Pons (tissue), 1 donor: ENCODE measurements around the gene SNAPC4.
"Not testable (repeated sequence)": the region's sequence is repeated elsewhere in the genome, so short reads cannot be mapped to it uniquely, and the experiment has no call there.

Experiments used
- DNase-seq: peaks from one replicate; pipeline ENCODE4 v3.0.0-alpha.2; 2016; ENCODE audit warnings: low spot score

Gene SNAPC4

DNA sequence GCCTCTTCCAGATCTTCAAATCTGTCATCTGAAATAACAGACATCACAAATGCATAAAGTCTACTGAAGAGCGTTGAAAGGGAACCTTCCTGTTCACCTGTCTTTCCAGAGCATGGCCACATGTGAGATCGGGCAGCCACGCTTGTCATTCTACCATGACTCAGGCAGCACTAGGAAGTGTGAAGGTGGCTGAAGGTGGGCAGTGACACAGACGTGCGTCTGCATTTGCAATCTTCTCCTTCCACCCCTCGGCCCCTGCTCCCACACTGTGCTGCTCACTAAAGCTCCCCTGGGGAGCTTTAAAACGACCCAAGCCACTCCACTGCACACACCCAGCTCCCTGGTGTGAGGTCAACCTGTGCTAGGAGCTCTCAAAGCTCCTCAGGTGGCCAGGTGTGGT, 7.9 kb upstream of the SNAPC4 start:
- DNase-seq: no peak

DNA sequence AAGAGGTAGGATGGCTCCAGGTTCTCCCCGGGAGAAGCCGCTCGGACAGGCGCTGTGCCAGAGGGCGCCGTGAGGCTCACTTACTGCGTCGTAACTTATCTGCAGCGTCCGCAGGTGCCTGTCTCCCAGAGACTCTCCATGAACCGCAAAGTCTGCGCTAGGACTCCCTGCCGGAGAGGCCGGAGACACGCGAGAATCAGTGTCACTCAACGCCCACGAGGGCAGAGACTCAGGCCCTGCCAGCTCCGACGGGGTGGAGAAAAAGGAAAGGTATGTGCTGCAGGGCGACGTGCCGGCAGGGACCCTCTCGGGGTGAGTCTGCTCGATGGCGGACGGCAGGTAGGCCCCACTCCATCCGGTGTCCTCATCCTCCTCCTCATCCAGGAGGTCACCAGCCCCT, 7.1 kb upstream of the SNAPC4 start:
- not testable (repeated sequence) for DNase-seq

DNA sequence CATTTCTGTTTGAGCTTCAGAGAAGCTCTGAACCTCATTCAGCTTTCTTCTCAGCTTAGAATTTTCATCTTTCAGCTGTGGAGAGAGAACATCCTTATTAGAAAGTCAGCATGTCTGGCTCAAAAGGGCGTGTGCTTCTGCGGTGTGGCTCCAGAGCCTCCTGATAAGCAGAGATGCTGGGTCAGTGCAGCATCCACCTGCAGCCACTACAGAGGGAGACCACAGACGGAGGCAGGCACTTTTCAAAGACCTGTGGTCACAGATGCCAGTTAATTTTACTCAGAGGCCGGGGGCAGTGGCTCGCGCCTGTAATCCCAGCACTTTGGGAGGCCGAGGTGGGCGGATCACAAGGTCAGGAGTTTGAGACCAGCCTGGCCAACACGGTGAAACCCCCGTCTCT, 5.9 kb upstream of the SNAPC4 start:
- DNase-seq: not testable (repeated sequence)

DNA sequence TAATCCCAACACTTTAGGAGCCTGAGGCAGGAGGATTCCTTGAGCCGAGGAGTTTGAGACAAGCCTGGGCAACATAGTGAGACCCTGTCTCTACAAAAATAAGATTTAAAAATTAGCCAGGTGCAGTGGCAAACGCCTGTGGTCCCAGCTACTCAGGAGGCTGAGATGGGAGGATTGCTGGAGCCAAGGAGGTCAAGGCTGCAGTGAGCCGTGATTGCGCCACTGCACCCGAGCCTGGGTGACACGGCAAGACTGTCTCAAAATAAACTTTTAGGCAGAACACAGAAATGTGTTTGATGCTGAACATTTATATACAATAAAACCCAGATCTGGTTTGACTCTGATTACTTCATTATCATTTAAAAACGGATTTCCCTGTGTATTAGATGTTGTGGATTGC, 5.5 kb upstream of the SNAPC4 start:
- DNase-seq: no peak

DNA sequence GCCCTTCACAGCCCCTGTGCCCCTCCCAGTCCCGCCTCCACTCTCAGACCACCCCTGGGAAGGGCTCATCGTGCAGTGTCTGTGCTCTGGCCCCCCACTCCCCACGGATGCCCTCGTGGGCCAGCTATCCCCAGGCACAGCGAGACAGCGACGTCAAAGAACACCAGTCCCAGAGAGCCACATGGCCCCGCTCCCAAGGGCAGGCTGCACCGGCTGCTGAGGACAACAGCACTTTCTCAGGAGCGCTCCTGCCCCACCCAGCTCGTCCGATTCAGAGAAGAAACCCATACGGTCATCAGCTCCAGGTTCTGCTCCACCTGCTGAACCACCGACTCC, 4.8 kb upstream of the SNAPC4 start:
- no peak for DNase-seq

DNA sequence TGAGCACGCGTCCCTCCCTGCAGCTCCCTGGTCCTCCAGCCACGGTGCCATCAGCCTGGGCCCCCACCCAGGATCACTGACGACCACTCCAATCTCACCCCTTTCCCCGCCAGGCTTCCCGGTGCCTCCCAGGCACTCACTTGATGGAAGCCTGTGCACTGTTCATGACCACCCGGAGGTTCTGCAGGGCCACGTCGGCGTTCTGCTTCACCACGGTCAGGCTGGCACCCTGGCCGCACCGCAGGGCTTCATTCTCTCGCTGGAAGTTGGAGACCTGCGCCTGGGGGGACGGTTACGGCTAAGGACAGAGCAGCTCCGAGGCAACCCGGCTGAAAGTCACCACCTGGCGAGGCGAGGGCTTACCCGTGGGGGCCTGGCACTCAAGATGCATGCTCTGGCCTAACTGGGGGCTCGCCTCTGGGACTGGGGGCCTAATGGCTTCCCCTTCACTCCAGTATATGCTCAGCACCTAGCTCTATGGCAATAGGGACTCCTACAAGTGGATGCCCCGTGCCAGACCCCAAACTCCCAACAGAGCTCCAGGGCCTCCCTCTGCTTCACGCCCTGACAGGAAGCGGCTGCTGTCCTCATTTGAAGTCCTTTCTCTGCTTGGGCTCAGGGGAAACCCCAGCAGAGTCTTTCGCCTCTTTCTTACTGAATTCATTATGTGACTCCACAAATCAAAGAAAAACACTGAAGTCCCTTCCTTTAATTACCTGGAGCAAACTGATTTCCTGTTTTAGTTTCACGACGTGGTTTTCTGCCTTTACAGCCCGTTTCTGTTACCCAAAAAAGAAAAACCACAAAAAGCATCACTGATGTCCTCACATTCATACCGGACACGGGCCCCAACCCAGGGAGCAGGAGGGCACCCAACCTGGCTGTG, 4.2 kb upstream of the SNAPC4 start:
- no peak for DNase-seq

DNA sequence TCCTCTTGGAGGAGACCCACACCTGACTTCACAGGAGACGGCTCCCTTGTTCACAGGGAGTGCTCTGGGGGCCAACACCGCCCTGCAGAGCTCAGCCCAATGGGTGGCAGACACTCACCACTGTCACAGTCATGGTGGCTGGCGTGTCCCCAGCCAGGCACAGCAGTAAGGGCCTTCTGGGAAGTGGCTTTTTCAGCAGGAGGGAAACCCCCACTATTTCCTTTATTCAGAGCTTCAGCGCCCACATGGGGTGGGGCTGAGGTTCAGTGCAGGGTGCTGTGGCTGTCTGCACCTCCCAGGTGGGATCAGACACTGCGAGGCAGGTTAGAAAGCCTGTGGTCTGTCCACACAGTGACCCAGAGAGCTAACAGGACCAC, 3.6 kb upstream of the SNAPC4 start:
- DNase-seq: no peak

DNA sequence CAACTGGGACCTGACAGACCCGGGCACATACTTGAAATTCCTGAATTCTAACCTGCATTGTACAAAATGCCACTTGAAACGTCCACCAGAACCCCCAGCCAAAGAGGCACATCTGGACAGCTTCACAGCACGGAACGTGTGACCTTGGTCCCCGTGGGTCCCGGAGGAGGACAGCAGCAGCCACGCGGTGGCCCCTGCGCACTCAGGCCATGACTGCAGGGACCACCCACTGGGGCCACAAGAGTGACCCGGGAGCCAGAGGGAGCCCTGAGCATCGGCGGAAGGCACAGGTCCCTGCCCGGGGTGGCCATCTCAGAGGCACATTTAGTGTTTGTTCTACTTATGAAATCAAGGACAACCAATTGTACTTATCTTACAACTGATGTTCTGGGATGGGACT, 2.1 kb upstream of the SNAPC4 start:
- no peak for DNase-seq

DNA sequence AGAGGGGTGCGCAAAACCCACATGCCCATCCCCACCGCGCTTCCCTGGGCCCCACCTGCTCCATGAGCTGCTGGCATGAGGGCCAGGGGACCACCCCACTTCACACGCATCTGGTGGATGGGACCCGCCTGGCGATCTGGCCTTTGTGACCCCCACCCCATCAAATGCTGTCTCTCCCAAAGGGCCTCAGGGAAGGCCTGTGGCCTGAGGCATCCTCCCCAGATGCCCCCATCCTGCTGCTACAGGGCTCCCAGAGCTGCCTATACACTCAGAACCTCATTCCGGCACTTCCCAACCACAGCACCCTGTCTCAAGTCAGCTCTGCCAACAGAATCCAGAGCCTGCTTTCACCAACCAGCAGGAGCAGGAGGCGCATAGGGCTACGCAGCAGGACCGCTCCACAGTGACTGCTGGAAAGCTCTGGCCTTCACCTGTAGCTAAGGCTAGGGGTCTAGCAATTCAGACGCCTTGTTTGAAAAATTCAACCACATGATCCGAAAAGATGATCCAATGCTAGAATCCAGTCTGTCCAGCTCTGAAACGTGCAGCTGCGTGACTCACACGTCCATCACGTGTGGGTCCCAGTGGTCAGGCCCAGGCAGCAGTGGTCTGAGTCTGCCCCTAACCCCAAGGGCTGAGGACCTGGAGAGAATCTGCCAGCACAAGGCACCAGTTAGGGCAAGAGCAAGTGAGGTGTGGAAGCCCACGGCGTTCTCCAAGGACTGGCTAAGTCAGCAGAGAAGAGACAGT, 1.4 kb upstream of the SNAPC4 start:
- DNase-seq: no peak

DNA sequence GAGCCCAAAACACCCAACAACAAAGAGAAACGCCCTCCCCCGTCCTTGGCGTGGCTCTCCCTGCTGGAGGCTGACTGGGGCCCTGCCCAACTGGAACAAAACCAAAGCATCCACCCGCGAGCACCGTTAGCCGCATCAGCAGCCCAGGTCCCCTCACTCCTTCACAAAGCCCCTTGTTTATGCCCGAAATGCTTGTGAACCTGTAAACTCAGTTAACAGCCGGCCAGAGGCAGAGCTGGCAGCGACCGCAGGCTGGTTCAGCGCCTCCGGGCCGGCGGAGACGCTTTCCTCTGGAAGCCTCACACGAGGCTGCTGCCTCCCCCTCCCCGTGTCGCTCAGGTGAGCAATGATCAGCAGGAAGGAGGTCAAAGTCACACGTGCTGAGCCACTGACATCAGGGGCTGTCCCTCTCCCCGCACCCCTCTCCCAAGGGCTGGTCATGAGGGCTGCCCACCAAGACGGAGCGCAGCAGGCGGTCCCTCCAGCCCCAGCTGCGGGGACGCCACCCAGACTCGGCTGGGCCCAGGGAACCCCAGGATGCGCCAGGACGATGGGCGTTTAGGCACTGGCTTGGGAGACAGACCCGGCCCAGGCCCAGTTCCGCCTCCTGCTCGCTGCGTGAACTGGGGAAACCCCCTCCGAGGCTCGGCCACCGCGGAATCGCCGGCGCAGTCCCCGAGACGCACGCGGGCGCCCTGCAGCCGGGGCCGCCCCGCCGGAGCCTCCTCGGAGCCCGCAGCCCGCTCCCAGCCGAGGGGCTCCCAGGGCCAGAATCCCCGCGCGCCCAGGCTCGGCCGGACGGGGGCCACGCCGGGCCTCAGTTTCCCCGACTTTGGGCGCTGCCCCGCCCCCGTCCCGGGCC, 563 bp downstream of the SNAPC4 start:
- no peak for DNase-seq

DNA sequence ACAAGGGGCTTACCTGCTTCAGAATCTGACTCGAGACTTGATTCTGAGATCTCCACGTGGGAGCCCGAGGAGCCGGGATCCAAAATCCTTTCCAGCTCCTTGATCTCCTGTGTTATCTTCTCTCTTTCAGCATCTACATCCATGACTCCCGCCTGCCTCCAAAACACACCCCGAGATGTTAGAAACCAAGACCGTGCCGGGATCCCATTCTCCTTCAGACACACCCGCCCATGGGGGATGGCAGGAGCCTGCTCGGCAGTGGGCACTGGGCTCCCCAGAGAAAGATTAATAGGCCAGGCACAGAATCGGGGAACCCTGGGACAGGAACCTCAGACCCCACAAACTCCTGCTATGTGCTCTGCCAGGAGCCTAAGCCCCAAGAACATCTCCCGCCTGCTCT, 1.7 kb downstream of the SNAPC4 start:
- no peak for DNase-seq

DNA sequence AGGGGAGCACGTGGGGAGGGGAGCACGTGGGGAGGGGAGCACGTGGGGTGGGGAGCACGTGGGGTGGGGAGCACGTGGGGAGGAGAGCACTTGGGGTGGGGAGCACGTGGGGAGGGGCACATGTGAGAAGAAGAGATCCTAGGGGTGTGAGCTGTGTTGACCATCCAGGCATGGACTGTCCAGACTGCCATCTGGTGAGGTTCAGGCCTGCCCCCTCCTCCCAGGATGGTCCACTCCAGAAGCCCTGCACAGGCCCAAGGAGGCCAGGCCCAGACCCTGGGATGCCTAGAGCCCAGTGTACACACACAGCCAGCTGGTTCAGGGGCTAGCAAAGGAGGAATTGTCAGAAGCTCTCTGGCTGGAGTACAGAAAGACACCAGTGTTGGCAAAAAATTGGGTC, 2.3 kb downstream of the SNAPC4 start:
- no peak for DNase-seq

DNA sequence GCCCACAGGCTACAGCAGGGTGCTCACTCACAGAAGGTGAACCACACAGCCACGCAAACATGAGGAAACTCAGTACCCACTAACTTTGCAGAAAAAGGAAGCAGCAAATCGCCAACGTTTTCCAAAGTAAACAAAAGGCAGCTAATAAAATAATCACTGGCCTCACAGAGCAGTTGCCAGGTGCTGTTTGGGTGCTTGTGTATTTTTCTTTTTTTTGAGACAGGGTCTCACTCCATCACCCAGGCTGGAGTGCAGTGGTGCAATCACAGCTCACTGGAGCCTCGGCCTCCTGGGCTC, 3.8 kb downstream of the SNAPC4 start:
- DNase-seq: no peak

DNA sequence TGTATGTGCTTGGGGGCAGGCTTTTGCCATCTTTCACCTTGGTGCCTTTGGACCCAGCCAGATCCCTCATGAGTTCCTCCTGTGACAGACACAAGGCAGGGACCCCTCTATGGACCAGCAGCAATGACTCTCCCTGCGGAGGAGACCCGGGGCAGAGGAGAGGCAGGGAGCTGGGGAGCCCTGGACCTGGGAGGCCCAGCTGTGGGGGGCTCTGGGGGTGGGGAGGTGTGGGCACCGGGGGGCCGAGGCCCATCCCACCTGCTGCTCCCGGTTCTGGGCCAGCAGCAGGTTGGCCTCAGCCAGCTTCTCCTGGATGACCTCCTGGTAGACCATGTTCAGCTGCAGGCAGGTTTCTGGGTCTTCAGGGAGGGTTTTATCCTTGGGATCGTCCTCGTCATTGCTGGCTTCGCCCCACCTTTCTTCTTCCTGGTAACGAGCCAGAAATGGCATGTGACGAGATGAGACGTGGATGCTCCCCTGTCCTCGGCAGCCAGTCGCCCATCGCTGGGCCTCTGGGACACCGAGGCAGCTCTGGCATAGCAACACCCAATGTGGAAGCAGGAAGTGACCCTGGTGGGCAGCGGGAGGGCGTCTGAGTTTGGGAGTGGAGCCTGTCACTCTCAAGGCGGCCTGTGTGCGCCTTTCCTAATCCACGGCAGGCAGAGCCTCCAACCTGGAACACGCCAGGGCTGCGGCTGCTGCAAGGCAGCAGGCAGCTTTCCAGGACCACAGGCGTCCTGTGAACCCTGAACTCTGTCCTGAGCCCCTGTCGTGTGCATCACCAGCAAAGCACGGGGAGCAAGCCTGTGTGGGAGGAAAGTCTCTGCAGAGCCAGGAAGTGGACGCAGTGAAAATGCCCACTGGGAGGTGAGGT, 4.4 kb downstream of the SNAPC4 start:
- DNase-seq: no peak

DNA sequence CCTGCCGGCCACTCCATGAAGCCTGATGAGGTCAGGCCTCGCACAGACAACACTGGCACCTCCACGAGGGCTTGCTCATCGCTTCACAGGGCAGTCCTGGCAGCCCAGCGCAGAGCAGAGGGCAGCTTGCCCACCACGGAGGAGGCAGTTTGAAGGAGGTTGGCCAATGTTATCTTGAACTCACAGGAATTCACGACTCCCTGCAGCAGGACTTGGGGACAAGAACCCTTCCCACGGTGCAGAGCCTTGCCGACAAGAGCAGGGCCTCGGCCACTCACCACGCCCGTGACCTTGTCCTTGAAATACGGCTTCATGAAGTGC, 5.0 kb downstream of the SNAPC4 start:
- no peak for DNase-seq

DNA sequence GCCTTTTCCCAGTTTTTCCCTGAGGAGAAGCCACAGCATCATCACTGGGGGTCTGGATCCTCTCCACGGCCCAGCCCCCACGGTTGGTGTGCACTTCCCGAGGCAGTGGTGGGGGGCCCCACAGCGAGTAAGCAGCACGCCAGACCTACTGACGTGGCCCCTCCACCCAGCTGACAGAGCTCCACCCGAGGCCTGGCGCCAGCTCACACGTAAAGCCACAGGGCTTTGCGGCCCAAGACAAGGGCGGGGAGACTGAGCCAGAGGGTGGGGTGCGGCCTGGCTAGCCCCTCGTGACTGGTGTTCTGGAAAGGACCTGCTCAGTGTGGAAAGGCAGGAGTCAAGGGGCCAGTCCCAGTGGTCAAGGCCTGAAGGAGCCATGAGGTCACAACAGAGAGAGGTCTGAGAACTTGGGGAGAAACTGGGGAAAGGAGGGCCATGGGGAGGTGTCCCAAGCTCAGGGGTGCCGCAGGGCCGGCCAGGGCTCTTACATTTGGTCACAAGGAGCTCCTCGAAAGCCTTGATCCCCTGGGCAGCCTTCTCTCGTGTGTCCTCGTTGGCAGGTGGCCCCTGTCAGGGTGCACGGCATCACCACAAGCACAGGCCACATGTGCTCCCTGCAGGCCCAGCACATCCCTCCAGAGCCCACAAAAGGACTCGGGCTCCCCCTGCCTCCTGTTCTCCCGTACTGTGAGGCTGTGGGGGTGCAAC, 5.5 kb downstream of the SNAPC4 start:
- no peak for DNase-seq

DNA sequence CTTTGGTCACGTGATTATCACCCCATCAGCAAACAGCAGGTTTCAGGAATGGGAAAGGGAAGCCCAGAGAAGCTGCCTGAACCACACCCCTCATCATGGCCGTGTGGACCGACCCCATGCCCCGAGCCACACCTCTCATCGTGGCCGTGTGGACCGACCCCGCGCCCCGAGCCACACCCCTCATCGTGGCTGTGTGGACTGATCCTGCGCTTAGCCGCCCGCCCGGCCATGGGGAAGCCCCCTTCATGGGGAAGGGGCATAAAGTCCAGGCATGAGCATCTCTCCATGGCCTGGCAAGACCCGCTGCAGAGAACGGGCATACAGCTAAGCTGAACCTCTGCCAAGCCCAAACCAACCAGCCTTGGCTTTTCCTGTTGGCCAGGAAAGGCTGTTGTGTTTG, 6.4 kb downstream of the SNAPC4 start:
- DNase-seq: no peak

DNA sequence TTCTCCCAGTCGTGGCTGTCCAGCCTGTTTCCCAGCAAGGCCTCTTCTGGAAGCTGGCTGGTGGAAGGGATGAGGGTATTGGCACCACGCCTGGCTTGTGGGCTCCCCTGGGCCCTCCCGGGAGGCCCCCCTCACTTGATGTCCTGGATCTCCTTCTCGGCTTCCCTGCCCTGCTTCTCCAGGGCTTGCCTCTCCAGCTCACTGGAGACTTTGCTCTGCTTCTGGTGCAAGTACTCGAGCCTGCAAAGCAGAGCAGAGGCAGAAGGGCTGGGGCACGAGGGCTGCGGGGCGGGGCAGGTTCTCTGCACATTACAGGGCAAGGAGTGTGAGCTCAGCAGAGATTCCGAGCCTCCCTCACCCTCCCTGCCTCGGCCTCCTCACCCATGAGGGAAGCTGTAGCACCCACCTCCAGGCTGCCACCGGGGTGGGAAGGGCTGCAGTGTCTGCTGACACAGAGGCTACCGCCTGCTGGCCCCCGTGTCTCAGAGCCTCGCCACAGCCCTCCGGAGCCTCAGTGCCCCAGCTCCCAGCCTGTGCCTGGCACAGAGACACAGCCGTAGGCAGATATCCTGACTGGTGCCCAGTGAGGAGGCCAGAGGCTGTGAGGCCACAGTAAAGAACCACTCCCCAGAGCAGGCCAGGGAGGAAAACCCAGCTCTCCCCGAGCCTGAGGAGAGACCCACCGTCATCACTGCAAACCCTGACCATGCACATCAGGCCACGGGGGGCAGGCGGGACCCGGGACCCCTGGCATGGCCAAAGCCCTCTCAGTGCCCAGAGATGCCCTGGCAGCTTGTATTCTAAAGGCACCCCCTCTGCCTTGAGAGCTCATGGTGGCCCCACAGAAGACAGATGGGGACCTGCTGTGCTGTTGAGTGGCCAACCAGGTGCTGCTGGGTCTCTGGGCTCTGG, 7.2 kb downstream of the SNAPC4 start:
- no peak for DNase-seq

DNA sequence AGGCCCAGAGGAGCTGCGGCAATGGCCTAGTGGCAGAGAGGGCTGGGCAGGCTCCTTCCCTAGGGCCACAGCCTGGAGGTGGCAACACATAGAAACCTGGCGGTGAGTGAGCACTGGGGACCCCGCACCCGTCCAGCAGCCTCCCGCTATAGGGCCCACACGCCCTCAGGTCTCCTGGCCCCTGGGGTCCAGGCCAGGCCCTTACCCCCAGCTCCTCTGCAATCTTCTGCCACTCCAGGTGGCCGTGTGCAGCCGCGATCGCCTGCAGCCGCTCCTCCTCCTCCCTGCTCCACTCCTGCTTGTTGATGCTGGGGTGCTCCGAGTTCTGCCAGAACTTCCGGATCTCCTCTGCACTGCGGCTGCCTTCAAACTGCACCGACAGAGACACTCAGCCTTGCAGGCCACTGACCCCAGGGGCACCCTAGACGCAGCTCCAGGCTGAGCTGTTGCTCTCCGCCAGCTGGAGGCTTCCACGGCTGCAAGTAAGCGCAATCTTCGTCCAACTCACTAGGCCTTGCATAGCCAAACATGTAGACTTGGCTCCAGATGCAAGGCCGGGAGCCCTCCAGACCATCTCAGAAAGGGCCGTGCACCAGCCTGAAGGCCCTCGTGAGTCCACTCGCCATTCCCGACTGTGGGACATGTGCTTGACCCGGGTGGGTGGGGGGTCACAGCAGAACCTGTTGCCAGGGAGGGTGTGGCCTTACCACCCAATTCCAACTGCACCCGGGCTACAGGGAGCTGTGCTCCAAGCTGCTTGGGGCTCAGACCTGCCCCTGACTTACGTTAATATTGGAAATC, 8.0 kb downstream of the SNAPC4 start:
- DNase-seq: no peak

DNA sequence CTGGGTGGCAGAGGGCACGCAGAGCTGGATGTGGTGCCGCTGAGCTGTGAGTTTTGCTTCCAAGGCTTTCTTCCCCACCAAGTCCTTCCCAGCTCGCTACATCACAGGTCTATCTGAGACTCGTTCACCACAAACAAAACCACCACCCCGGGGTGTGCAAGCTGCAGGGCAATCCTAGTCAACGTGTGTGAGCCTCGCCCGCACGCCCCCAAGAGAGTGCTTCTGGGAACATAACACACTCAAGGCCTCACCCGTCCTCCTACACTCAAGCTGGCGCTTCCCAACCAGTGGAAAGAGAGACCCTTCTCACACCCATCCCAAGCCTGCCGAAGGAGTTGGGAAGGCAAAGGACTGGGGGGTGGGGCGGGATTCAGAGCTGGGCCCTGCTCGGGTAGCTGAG, 10.6 kb downstream of the SNAPC4 start:
- DNase-seq: no peak
